Glomerular visceral epithelial cell (primary cell): Measurements from ENCODE around the gene SLC39A2.
A peak's percentile ranks its signal among the peaks of the same experiment; 100 is the strongest.
"Not testable (repeated sequence)": the region's sequence is repeated elsewhere in the genome, so short reads cannot be mapped to it uniquely, and the experiment has no call there.

Experiments
- DNase-seq: peaks from one replicate; pipeline ENCODE4 v3.0.0-alpha.2; 2016; ENCODE audit errors: extremely low spot score

Gene SLC39A2

GRCh38 chr14:20998674-20999366 lies at the start of gene SLC39A2:
Gene SLC39A2 (plus strand): TSS chr14:20999293. CDS start chr14:20999447, 154 bp downstream.
- no peak for DNase-seq

GRCh38 chr14:20954736-20955537 lies 44.2 kb upstream of the SLC39A2 start, which contains the start of gene RNASE2:
Gene RNASE2 (plus strand): TSS chr14:20955487. CDS start chr14:20955772, 285 bp downstream.
- not testable (repeated sequence) for DNase-seq

- not testable (repeated sequence) for DNase-seq
Observed at GRCh38 chr14:20955538-20955873, 43.6 kb upstream of the SLC39A2 start.

- DNase-seq, result no peak
Observed at GRCh38 chr14:20956376-20956976, 42.6 kb upstream of the SLC39A2 start.

- DNase-seq, result not testable (repeated sequence)
Observed at GRCh38 chr14:20958946-20959345, 40.1 kb upstream of the SLC39A2 start.

- no peak for DNase-seq
Observed at GRCh38 chr14:20969336-20969735, 29.8 kb upstream of the SLC39A2 start.

GRCh38 chr14:20970647-20970982 lies 28.5 kb upstream of the SLC39A2 start:
- DNase-seq, result no peak

GRCh38 chr14:20970983-20971704 lies 27.9 kb upstream of the SLC39A2 start:
- peak; percentile 91 for DNase-seq

GRCh38 chr14:20971705-20972021 lies 27.4 kb upstream of the SLC39A2 start:
- no peak for DNase-seq

GRCh38 chr14:20973501-20973900 lies 25.6 kb upstream of the SLC39A2 start:
- DNase-seq, result no peak

- no peak for DNase-seq
Observed at GRCh38 chr14:20976291-20976690, 22.8 kb upstream of the SLC39A2 start.

GRCh38 chr14:20978687-20979086 lies 20.4 kb upstream of the SLC39A2 start:
- no peak for DNase-seq

- no peak for DNase-seq
Observed at GRCh38 chr14:20980906-20981305, 18.2 kb upstream of the SLC39A2 start.

- DNase-seq, result no peak
Observed at GRCh38 chr14:20982646-20983369, 16.3 kb upstream of the SLC39A2 start.

GRCh38 chr14:20985650-20986049 lies 13.4 kb upstream of the SLC39A2 start:
- not testable (repeated sequence) for DNase-seq

- peak; percentile 90 for DNase-seq
Observed at GRCh38 chr14:20986811-20987210, 12.3 kb upstream of the SLC39A2 start.

GRCh38 chr14:20988717-20989470 lies 10.2 kb upstream of the SLC39A2 start:
- DNase-seq, result peak; percentile 63

GRCh38 chr14:20989471-20989786 lies 9.7 kb upstream of the SLC39A2 start:
- DNase-seq, result no peak

- DNase-seq, result peak; percentile 98
Observed at GRCh38 chr14:20989787-20990600, 9.1 kb upstream of the SLC39A2 start, which contains the start of gene METTL17. Gene METTL17 (plus strand): TSS chr14:20989980. CDS start chr14:20990003, 23 bp downstream.

GRCh38 chr14:20996521-20996920 lies 2.6 kb upstream of the SLC39A2 start:
- no peak for DNase-seq
